ENCODE results near the gene PSMG3.
A peak's percentile ranks its signal among the peaks of the same experiment; 100 is the strongest.
"Not testable (repeated sequence)": the region's sequence is repeated elsewhere in the genome, so short reads cannot be mapped to it uniquely, and the experiment has no call there.

The PSMG3 gene

GRCh38 chr7:1533547-1534329, 36.1 kb downstream of the PSMG3 start:
- DNase-seq (ENCODE audit: low read depth), result no peak

- DNase-seq (ENCODE audit: low read depth), result no peak
Observed at GRCh38 chr7:1533255-1533546, 36.6 kb downstream of the PSMG3 start.

- peak; percentile 56 for DNase-seq (ENCODE audit: low read depth)
Observed at GRCh38 chr7:1532456-1533254, 37.2 kb downstream of the PSMG3 start.

- no peak for DNase-seq (ENCODE audit: low read depth)
Observed at GRCh38 chr7:1531979-1532455, 37.8 kb downstream of the PSMG3 start.

- no peak for DNase-seq (ENCODE audit: low read depth)
Observed at GRCh38 chr7:1531263-1531978, 38.4 kb downstream of the PSMG3 start.

- DNase-seq (ENCODE audit: low read depth), result no peak
Observed at GRCh38 chr7:1530946-1531262, 38.9 kb downstream of the PSMG3 start.

- no peak for DNase-seq (ENCODE audit: low read depth)
Observed at GRCh38 chr7:1529383-1530116, 40.3 kb downstream of the PSMG3 start.

- no peak for DNase-seq (ENCODE audit: low read depth)
Observed at GRCh38 chr7:1526271-1526754, 43.5 kb downstream of the PSMG3 start.

GRCh38 chr7:1525409-1525808, 44.4 kb downstream of the PSMG3 start:
- no peak for DNase-seq (ENCODE audit: low read depth)

GRCh38 chr7:1523844-1524243, 46.0 kb downstream of the PSMG3 start:
- DNase-seq (ENCODE audit: low read depth), result no peak

- no peak for DNase-seq (ENCODE audit: low read depth)
Observed at GRCh38 chr7:1523208-1523607, 46.6 kb downstream of the PSMG3 start.

- DNase-seq (ENCODE audit: low read depth), result no peak
Observed at GRCh38 chr7:1521456-1521855, 48.4 kb downstream of the PSMG3 start.

- DNase-seq (ENCODE audit: low read depth), result no peak
Observed at GRCh38 chr7:1520539-1521234, 49.1 kb downstream of the PSMG3 start.

- DNase-seq (ENCODE audit: low read depth), result not testable (repeated sequence)
Observed at GRCh38 chr7:1519322-1519922, 50.4 kb downstream of the PSMG3 start.

Data from stimulated activated CD8-positive, alpha-beta memory T cell treated with anti-CD3 and anti-CD28 coated beads, Interleukin-12 subunit alpha, Interleukin-12 subunit beta, amount 100 ng/mL, for 1 hour (primary cell).